NCI-H2227 (cell line): Measurements from ENCODE around the gene SCGB1A1.

Experiments used
- DNase-seq: peaks from one replicate; lab custom pipeline; 2025; ENCODE audit not compliant: unreplicated experiment; lab: John Stamatoyannopoulos, UW

SCGB1A1 gene

GRCh38 chr11:62398011-62398994 is 20.5 kb upstream of the SCGB1A1 start:
- DNase-seq, result no peak

GRCh38 chr11:62399172-62399877 is 19.5 kb upstream of the SCGB1A1 start:
- no peak for DNase-seq

GRCh38 chr11:62399878-62400266 is 19.0 kb upstream of the SCGB1A1 start:
- no peak for DNase-seq

GRCh38 chr11:62400281-62400680 is 18.6 kb upstream of the SCGB1A1 start:
- no peak for DNase-seq

DNA sequence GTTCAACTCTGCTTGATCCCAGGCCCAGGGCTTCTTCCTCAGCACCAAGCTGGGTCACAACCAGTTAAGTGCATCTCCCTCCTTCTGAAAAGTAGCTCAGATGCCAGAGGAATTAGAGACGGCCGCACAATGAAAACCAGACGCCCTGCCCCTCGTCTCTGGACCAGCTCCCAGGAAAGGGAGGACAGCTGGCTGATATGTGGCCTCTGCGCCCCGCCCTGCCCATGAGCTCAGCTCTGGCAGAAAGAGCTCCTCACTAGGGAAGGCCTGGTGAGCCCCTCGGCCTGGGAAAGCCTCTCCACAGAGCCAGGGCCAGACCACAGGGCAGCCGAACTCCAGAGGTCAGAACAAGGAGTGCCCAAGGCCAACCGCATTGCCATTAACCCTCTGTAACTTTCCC is 18.1 kb upstream of the SCGB1A1 start:
- DNase-seq, result no peak

DNA sequence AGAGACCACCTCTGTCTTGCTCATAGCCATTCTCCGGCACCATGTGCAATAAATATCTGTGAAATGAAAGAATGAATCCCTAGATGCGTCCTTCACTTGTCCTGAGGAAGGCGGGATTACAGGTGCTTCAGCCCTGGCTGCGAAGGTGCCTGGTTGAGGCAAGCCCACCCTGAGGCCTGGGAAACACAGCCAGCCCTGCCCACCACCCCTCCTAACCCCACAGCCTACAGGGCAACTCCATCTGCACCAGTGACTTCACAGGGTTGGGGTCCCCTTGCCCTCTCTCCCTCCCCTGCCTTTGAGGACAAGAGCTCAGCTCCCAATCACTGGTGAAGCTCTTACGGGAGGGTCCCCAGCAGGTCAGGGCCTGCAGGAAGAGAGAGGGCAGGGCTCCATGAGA is 17.5 kb upstream of the SCGB1A1 start:
- no peak for DNase-seq

DNA sequence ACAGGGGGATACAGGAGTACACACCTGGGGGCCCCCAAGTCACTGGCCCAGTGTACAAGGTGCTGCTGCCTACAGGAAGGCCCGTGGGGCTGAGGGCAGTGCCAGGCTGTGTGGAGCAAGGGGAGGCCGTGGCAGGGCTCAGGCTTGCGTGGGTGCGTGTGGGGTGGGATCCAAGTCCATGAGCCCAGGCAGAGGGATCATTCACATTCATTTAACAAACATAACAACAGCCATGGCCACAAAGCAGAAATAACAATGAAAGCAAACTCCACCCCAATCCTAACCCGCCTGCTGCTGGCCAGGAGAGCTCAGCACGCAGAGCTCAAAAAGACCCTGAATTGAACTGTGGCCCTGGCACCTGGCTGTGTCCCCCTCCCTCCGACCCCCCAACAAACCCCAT is 17.0 kb upstream of the SCGB1A1 start:
- DNase-seq, result no peak

DNA sequence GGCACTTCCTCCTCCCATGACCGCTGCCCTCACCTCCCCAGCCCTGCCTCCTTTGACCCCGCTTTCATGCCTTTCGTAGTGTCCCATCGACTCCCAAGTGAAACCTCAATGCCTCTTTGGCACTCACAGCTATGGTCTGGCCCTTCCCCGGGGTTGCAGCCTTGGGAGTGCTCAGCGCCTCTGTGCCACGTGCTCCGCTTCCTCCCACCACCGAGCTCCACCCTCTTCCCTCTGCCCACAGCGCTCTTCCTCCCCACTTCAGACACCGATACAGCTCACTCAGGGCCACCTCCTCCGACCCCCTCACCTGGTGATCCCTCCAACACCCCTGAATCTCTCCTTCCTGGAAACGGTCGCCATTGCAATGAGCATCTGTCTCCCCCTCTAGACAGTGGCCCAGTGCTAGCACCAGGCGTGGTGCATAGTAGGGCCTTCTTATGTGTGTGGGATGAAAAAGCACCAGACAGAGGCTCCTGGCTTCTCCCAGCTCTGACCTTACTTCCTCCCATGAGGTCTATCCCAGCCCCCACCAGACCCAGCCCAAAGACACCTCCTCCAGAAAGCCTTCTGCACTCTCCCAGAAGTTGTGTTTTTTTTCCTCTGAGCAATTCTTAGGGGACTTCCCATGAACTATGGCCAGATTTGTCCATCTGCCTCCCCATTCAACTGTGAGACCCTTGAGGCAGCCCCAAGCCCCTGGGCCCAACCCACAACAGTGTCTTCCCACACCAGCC is 16.4 kb upstream of the SCGB1A1 start:
- no peak for DNase-seq

DNA sequence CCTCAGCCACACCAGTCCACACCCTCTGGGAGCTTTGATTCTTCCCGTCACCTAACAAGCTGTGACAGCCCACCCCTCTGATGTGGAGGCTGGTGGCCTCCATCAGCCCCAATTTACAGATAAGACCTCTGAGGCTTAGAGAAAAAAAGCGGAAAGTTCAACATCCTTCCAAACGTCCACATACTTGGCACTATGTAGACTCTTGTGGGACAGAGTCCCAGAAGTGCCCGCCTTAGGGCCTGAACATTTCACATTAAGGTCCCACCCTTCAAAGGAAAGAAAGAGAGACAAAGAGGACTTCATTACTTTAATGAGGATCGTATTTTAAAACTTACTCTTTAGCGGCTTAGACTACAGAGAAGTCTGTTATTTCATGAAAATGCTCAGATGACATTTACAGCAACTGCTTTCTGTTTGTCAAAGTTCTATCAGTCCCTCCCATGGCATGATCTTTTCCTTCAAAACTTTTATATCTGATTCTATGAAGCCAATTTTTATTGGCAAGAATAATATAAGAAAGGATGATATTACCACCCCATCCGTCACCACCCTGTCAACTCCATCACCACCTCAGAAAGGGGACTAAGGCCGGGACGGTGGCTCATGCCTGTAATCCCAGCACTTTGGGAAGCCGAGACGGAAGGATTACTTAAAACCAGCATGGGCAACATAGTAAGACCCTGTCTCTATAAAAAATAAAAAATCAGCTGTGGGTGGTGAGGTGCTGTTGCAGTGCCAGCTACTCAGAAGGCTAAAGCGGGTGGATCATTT is 15.7 kb upstream of the SCGB1A1 start:
- DNase-seq, result no peak

DNA sequence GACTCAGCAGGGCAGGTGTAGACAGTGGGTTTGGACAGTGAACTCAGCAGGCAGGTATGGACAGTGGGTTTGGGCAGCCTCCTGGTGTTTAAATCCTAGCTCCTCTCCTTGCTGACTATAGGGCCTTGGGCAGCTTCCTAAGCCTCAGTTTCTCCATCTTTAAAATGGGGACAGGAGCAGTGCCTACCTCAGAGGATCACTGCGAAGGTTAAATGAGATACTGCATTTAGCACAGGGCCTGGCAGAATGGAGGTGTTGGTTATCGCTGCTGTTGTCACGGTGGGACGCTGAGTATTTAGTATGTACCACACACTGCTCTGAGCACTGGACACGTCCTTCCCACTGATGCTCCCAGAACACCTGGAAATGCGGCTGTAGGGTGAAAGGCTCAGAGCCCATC is 14.4 kb upstream of the SCGB1A1 start:
- DNase-seq, result no peak

GRCh38 chr11:62404901-62405300 is 13.9 kb upstream of the SCGB1A1 start:
- no peak for DNase-seq

- DNase-seq, result no peak
These were observed 12.8 kb upstream of the SCGB1A1 start for GRCh38 chr11:62406034-62406433.

DNA sequence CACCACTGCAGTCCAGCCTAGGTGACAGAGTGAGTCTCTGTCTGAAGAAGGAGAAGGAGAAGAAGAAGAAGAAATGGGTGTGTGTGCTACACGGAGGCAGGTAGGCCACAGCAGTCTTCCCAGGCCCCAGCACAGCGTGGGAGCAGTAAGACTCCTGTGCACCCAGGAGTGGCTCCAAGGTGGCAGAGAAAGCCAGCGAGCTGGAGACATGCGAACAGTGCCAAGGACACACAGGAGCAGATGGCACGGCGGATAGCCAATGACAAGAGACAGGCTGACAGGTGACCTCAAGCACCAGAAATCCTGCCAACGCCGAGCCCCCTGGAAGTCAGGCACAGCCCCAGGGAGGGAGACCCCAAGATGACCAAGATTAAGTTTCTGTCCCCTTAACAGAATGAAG is 9.0 kb upstream of the SCGB1A1 start:
- no peak for DNase-seq

DNA sequence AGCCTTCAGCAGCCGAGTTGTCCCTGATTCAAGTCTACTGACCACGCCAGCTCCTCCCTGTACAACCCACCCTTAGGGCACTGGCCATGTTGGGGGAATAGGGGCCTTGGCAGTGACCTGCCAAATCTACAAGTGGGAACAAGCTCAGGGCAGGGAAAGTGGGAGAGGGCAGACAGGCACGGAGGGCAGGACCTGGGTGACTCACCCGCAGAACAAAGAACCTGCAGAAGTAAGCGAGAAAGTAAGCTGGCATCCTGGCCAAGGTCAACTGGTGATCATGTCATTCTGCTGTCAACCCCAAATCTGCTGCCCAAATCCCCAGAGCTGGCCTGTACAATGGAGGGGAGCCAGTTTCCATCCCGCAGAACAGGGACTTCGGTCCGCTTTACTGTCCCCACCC is 7.9 kb upstream of the SCGB1A1 start:
- no peak for DNase-seq

GRCh38 chr11:62411524-62411923 is 7.3 kb upstream of the SCGB1A1 start:
- no peak for DNase-seq

DNA sequence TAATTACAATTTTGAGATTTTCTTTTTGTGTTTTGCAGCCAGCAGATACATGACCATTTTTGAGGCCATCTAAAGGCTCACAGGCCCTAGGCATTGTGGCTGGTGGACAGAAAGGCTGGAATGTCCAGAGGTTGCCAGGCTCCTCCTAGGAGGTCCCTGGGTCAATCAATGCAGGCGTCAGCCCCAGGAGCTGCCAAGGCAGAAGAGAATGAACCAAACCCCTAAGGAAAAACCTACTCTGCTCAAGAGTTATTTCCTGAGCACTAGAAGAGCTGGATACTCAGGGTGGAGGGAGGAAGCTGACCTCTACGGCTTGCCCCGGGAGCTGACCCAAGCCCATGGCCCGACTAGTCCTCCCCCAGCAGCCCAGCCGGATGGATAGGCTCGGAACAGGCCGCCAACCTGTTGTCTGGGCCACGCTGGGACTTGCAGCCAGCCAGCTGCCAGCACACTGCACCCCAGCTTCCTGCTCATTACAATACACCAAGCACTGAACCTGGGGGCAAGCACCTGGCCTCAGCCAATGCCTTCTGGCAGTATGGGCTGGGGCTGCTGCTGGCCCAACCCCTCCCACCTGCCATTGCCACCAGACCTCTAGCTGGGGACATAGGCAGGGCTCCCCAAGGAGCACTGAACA is 5.7 kb upstream of the SCGB1A1 start:
- no peak for DNase-seq

- DNase-seq, result no peak
These were observed 2.2 kb upstream of the SCGB1A1 start for GRCh38 chr11:62416596-62416995.

DNA sequence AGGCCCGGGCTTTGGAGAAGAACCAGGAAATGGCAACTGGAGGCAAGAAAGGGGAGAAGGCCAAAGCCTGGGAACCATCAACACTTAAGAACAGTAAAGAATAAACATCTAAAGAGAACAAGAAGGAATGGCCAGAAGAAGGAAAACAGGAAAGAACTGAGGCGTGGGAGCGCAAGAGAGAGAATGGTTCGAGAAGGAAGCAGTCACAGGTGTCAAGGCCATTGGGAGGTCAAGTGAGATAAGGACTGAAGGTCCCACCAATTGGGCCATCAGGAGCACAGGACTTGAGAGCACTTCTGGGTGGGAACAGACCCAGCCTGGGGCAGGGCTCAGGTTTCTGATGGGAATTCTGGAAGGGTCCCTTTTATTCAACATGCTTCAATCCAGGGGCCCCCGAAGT is 697 bp upstream of the SCGB1A1 start:
- no peak for DNase-seq

- no peak for DNase-seq
These were observed 589 bp downstream of the SCGB1A1 start for GRCh38 chr11:62419314-62419929.

- DNase-seq, result no peak
These were observed 1.1 kb downstream of the SCGB1A1 start for GRCh38 chr11:62419943-62420342.
